Putamen (tissue), 1 donor: ENCODE measurements around the gene FZD10.
A peak's percentile ranks its signal among the peaks of the same experiment; 100 is the strongest.

ENCODE experiments used
- DNase-seq: peaks from one replicate; pipeline ENCODE4 v3.0.0-alpha.2; 2016; ENCODE audit warnings: low spot score

Gene FZD10

DNA sequence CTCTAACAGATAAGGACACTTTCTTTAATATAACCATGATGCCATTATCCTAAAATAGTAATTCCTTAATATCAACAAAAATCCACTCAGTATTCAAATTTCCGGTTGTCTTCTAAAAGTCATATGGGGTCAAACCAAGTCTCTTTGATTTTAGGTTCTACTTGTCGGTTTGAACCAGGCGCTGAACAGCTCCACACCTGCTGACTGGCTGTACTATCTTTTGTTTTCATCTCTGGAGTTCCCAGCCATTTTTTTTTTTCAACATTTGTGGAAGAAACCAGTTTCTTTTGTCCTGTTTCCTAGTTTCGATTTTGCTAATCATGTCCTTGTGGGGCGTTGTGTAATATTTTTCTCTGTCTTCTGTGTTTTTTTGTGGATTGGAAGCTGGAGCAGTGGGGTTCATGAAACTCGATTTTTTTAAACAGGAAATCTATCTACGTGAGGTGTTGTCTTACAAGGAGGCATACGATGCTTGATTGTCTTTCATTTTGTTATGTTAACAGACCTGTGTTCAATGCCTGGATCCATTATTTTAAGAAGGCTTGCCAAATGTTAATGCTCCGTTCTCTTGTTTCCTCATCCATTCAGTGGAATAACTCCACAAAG, 50.2 kb downstream of the FZD10 start:
- no peak for DNase-seq

DNA sequence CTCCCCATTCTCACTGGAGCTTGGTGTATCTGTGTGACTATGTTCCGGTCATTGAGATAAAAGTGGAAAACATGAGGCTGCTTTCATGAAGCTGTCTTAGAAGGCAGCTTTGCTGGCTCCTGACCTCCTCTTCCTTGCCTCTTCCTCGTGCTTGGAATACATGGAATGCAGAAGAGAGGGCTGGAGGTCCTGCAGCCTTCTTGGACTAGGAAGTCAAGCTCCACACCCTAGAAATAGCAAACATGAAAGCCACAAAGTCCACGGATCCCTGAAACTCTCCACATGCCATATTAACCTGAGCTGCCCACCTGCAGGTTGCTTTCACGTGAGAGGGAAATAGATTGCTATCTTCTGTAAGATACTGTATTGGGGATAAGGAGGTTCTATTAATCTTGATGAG, 51.0 kb downstream of the FZD10 start:
- DNase-seq, result no peak

- peak; percentile 23 for DNase-seq
These were observed 52.6 kb downstream of the FZD10 start for GRCh38 chr12:130214686-130215395.
